T-cell (primary cell): ENCODE data around the gene DIS3L2. TPM values are rescaled to one million over a fixed set of nuclear protein-coding genes. Genes with fewer than 3 reads are reported as not detected.

Source experiments
- ATAC-seq, 4 experiments: fragments of 200-7000 bp in 3 of 4; fragments of 150-1000 bp in 1 of 4; cut with Tn5 transposase; replicated peaks in 1 of 4; 1 replicate in 3 of 4; 2 replicates in 1 of 4; pipeline ENCODE4 v1.10.0; 2021; ENCODE audit warnings: moderate library complexity in 3 of 4, mild to moderate bottlenecking in 2 of 4, moderate number of reproducible peaks in 1 of 4
- CTCF ChIA-PET, 2 donors: fragments of 300-600 bp; sonication (Branson Sonifier 250); formaldehyde crosslinking; loops; one replicate each; lab custom pipeline; 2022; ENCODE audit warnings: antibody characterized with exemption in 2 of 2; lab: Charles Lee
- POLR2A ChIA-PET, 2 donors: fragments of 300-600 bp; sonication (Branson Sonifier 250); formaldehyde crosslinking; loops; one replicate each; lab custom pipeline; 2022; ENCODE audit warnings: antibody characterized with exemption in 2 of 2; lab: Charles Lee
- DNase-seq, 35 experiments: peaks; one replicate each; pipeline versions ENCODE4 v3.0.0 to v3.0.0-alpha.2; 2013 to 2023
- H3K27ac ChIP-seq: one replicate; pipeline ENCODE4 v1.5.1; 2013; ENCODE audit warnings: low read length
- H3K27me3 ChIP-seq, 2 experiments: replicated peaks in 1 of 2; 1 replicate in 1 of 2; 2 replicates in 1 of 2; pipeline versions ENCODE4 v1.6.1 to v1.7.0; 2013; ENCODE audit warnings: low read length in 1 of 2, mixed read lengths in 1 of 2; ENCODE audit not compliant: control insufficient read depth in 2 of 2, insufficient read depth in 2 of 2; ENCODE audit errors: extremely low read depth in 1 of 2
- H3K36me3 ChIP-seq, 2 donors: 1 replicate in 1 of 2; 2 replicates in 1 of 2; pipeline versions ENCODE4 v1.6.1 to v1.7.0; 2013; ENCODE audit warnings: low read length in 1 of 2; ENCODE audit not compliant: control insufficient read depth in 2 of 2, insufficient read depth in 1 of 2; ENCODE audit errors: extremely low read depth in 1 of 2
- H3K4me1 ChIP-seq, 2 experiments: 1 replicate in 1 of 2; 2 replicates in 1 of 2; pipeline versions ENCODE4 v1.6.1 to v1.7.0; 2013; ENCODE audit warnings: low read length in 2 of 2, mixed read lengths in 1 of 2; ENCODE audit not compliant: insufficient read depth in 2 of 2, control insufficient read depth in 1 of 2; ENCODE audit errors: extremely low read depth in 1 of 2
- H3K4me3 ChIP-seq, 2 donors: 1 replicate in 1 of 2; 2 replicates in 1 of 2; pipeline versions ENCODE4 v1.5.1 to v1.7.0; 2013; ENCODE audit warnings: mild to moderate bottlenecking in 2 of 2, low read length in 1 of 2, moderate library complexity in 1 of 2; ENCODE audit not compliant: control insufficient read depth in 1 of 2; ENCODE audit errors: extremely low read depth in 1 of 2
- H3K9me3 ChIP-seq: 2 replicates; pipeline ENCODE4 v1.7.0; 2013
- H3K27ac Mint-ChIP-seq, 2 donors: one replicate each; pipeline ENCODE4 v1.8.0; 2020 to 2021; ENCODE audit warnings: mild to moderate bottlenecking in 2 of 2, mixed read lengths in 2 of 2
- H3K27me3 Mint-ChIP-seq, 2 donors: one replicate each; pipeline ENCODE4 v1.8.0; 2021 to 2022; ENCODE audit warnings: mixed read lengths in 2 of 2
- H3K36me3 Mint-ChIP-seq: one replicate; pipeline ENCODE4 v1.8.0; 2021; ENCODE audit warnings: mixed read lengths
- H3K4me1 Mint-ChIP-seq, 3 donors: one replicate each; pipeline ENCODE4 v1.8.0; 2020 to 2022; ENCODE audit warnings: mixed read lengths in 3 of 3, mild to moderate bottlenecking in 1 of 3
- H3K4me3 Mint-ChIP-seq, 3 donors: one replicate each; pipeline ENCODE4 v1.8.0; 2020 to 2022; ENCODE audit warnings: mild to moderate bottlenecking in 3 of 3, mixed read lengths in 3 of 3, moderate library complexity in 3 of 3
- H3K9me3 Mint-ChIP-seq, 3 donors: one replicate each; pipeline ENCODE4 v1.8.0; 2020 to 2022; ENCODE audit warnings: mixed read lengths in 3 of 3
- WGBS: methylation state at CpG from one replicate; pipeline ENCODE4 v1.1.5; 2013; ENCODE audit warnings: missing lambda C conversion rate; ENCODE audit not compliant: insufficient coverage; 5-methylcytosine and 5-hydroxymethylcytosine counted together
- total RNA-seq, 35 experiments: library from RNA in 6 of 35; stranded (reverse) in 6 of 35; fragments of 120-200 nt in 1 of 35; gene quantifications; one replicate each; pipeline versions ENCODE4 v1.2.1 to v1.2.4 and lab custom pipeline; 2013 to 2026

Gene DIS3L2
- total RNA-seq, 5 donors from 2014 or later (not counting 1 experiment from before 2014, with no cell fraction given) = 55.0 to 70.9 (median 61.4) TPM

- Histone ChIP-seq H3K9me3 (no peaks in the 10 kb centered on the region), H3K27me3 (peaks cover 0 to 4% of the 10 kb centered on the region in 2 experiments), H3K27ac (no peak overlapping the region), H3K4me1 (no peaks in the 10 kb centered on the region), H3K4me3 (no peak overlapping the region), H3K36me3 (no peaks in the 10 kb centered on the region)
- Mint-ChIP-seq H3K27ac (no peak overlapping the region), H3K27me3 (peaks cover 0 to 6% of the 10 kb centered on the region in 2 donors), H3K4me1 (no peaks in the 10 kb centered on the region), H3K9me3 (no peaks in the 10 kb centered on the region), H3K36me3 (no peaks in the 10 kb centered on the region), H3K4me3 (no peak overlapping the region)
- ATAC-seq = no peak
- no CpG with 5 or more reads among the region's 1 CpG for WGBS
- ChIA-PET POLR2A (no interaction called here), CTCF (no interaction called here)
- no peak for DNase-seq
Observed at GRCh38 chr2:231935815-231936214, 25.7 kb upstream of the DIS3L2 start.

GRCh38 chr2:231936491-231936890 is 25.0 kb upstream of the DIS3L2 start:
- no peak for ATAC-seq
- H3K27ac Mint-ChIP-seq = no peak overlapping the region

GRCh38 chr2:231937057-231937456 is 24.5 kb upstream of the DIS3L2 start:
- WGBS = no CpG with 5 or more reads among the region's 7 CpGs
- peaks cover 0 to 9% of the 10 kb centered on the region in 2 experiments for H3K27me3 ChIP-seq
- Mint-ChIP-seq H3K4me3 (no peak overlapping the region), H3K9me3 (no peaks in the 10 kb centered on the region), H3K27me3 (peaks cover 2 to 5% of the 10 kb centered on the region in 2 donors), H3K27ac (no peak overlapping the region), H3K4me1 (no peaks in the 10 kb centered on the region), H3K36me3 (no peaks in the 10 kb centered on the region)
- no peak overlapping the region for H3K27ac ChIP-seq
- H3K4me3 ChIP-seq = no peak overlapping the region
- ChIA-PET POLR2A (no interaction called here), CTCF (interaction anchor here in 1 of 2 donors (0.6 kb wide), 1 partner anchor 399 kb away, joined by 3 read pairs; no protein-coding TSS in a partner anchor)
- no peak for DNase-seq
- no peaks in the 10 kb centered on the region for H3K36me3 ChIP-seq
- H3K4me1 ChIP-seq = no peaks in the 10 kb centered on the region
- ATAC-seq = no peak
- H3K9me3 ChIP-seq = no peaks in the 10 kb centered on the region

More at GRCh38 chr2:231936491-231936890, 25.0 kb upstream of the DIS3L2 start:
- Mint-ChIP-seq H3K4me3 (no peak overlapping the region), H3K27me3 (peaks cover 2 to 4% of the 10 kb centered on the region in 2 donors), H3K4me1 (no peaks in the 10 kb centered on the region), H3K9me3 (no peaks in the 10 kb centered on the region), H3K36me3 (no peaks in the 10 kb centered on the region)
- WGBS = no CpG with 5 or more reads among the region's 4 CpGs
- POLR2A ChIA-PET = no interaction called here
- CTCF ChIA-PET = interaction anchor here in 1 of 2 donors (0.6 kb wide), 1 partner anchor 399 kb away, joined by 3 read pairs; no protein-coding TSS in a partner anchor
- Histone ChIP-seq H3K27ac (no peak overlapping the region), H3K27me3 (peaks cover 0 to 7% of the 10 kb centered on the region in 2 experiments), H3K4me3 (no peak overlapping the region), H3K4me1 (no peaks in the 10 kb centered on the region), H3K9me3 (no peaks in the 10 kb centered on the region), H3K36me3 (no peaks in the 10 kb centered on the region)
- no peak for DNase-seq

GRCh38 chr2:231939022-231939421 is 22.5 kb upstream of the DIS3L2 start:
- ATAC-seq (no peak), DNase-seq (no peak)
- H3K36me3 Mint-ChIP-seq = no peaks in the 10 kb centered on the region
- Histone ChIP-seq H3K4me1 (no peaks in the 10 kb centered on the region), H3K27ac (no peak overlapping the region), H3K9me3 (no peaks in the 10 kb centered on the region), H3K27me3 (peaks cover 0 to 9% of the 10 kb centered on the region in 2 experiments), H3K4me3 (no peak overlapping the region), H3K36me3 (no peaks in the 10 kb centered on the region)
- WGBS = 95% methylated on average over 3 of the region's 4 CpGs
- no peak overlapping the region for H3K27ac Mint-ChIP-seq
- no peaks in the 10 kb centered on the region for H3K9me3 Mint-ChIP-seq
- POLR2A ChIA-PET = no interaction called here
- H3K4me3 Mint-ChIP-seq = no peak overlapping the region
- H3K4me1 Mint-ChIP-seq = no peaks in the 10 kb centered on the region
- CTCF ChIA-PET = no interaction called here
- H3K27me3 Mint-ChIP-seq = peaks cover 5 to 6% of the 10 kb centered on the region in 2 donors

GRCh38 chr2:231940795-231941194 is 20.7 kb upstream of the DIS3L2 start:
- H3K4me3 ChIP-seq = no peak overlapping the region
- no peaks in the 10 kb centered on the region for H3K9me3 ChIP-seq
- H3K27me3 ChIP-seq = peaks cover 0 to 12% of the 10 kb centered on the region in 2 experiments
- no peak overlapping the region for H3K27ac Mint-ChIP-seq
- 75% methylated on average over 1 of the region's 3 CpGs for WGBS
- ChIA-PET POLR2A (no interaction called here), CTCF (no interaction called here)
- H3K4me3 Mint-ChIP-seq = no peak overlapping the region
- ATAC-seq (no peak), DNase-seq (no peak)
- no peaks in the 10 kb centered on the region for H3K4me1 Mint-ChIP-seq
- H3K36me3 ChIP-seq = no peaks in the 10 kb centered on the region
- H3K36me3 Mint-ChIP-seq = no peaks in the 10 kb centered on the region
- H3K9me3 Mint-ChIP-seq = no peaks in the 10 kb centered on the region
- no peaks in the 10 kb centered on the region for H3K4me1 ChIP-seq
- H3K27ac ChIP-seq = no peak overlapping the region
- peaks cover 5 to 8% of the 10 kb centered on the region in 2 donors for H3K27me3 Mint-ChIP-seq

- H3K4me1 ChIP-seq = no peaks in the 10 kb centered on the region
- ChIA-PET CTCF (no interaction called here), POLR2A (no interaction called here)
- H3K9me3 ChIP-seq = no peaks in the 10 kb centered on the region
- H3K27me3 ChIP-seq = peaks cover 0 to 12% of the 10 kb centered on the region in 2 experiments
- Mint-ChIP-seq H3K27ac (no peak overlapping the region), H3K36me3 (no peaks in the 10 kb centered on the region), H3K9me3 (no peaks in the 10 kb centered on the region), H3K4me1 (no peaks in the 10 kb centered on the region), H3K4me3 (no peak overlapping the region), H3K27me3 (peaks cover 5 to 8% of the 10 kb centered on the region in 2 donors)
- no peaks in the 10 kb centered on the region for H3K36me3 ChIP-seq
- no peak overlapping the region for H3K4me3 ChIP-seq
- 86% methylated on average over 12 of the region's 12 CpGs for WGBS
- ATAC-seq (no peak), DNase-seq (no peak)
- no peak overlapping the region for H3K27ac ChIP-seq
Observed at GRCh38 chr2:231941673-231942072, 19.8 kb upstream of the DIS3L2 start.

GRCh38 chr2:231942180-231942579 is 19.3 kb upstream of the DIS3L2 start:
- ChIA-PET POLR2A (no interaction called here), CTCF (no interaction called here)
- H3K4me3 Mint-ChIP-seq = no peak overlapping the region
- Histone ChIP-seq H3K27me3 (peaks cover 0 to 14% of the 10 kb centered on the region in 2 experiments), H3K9me3 (no peaks in the 10 kb centered on the region), H3K27ac (no peak overlapping the region), H3K4me3 (no peak overlapping the region), H3K36me3 (no peaks in the 10 kb centered on the region), H3K4me1 (no peaks in the 10 kb centered on the region)
- peaks cover 5 to 10% of the 10 kb centered on the region in 2 donors for H3K27me3 Mint-ChIP-seq
- no peak overlapping the region for H3K27ac Mint-ChIP-seq
- no peaks in the 10 kb centered on the region for H3K36me3 Mint-ChIP-seq
- no peaks in the 10 kb centered on the region for H3K9me3 Mint-ChIP-seq
- no peaks in the 10 kb centered on the region for H3K4me1 Mint-ChIP-seq
- ATAC-seq (no peak), DNase-seq (no peak)
- WGBS = no CpG with 5 or more reads among the region's 6 CpGs
